ENCODE results near the gene CCDC92.

GRCh38 chr12:123941000-123941399, 31.6 kb downstream of the CCDC92 start:
- no peak for TF ChIP-seq MAX (IDR thresholded peaks at IDR 0.05; ENCODE audit: insufficient read depth, insufficient read length)
- no peak for TF ChIP-seq POLR2A (IDR thresholded peaks at IDR 0.05; ENCODE audit: low read depth, low read length)
- TF ChIP-seq EZH2 (IDR thresholded peaks at IDR 0.05; ENCODE audit: borderline replicate concordance, low read depth, low read length, severe bottlenecking): no peak
- no peak for TF ChIP-seq CTCF (IDR thresholded peaks at IDR 0.05; ENCODE audit: extremely low read depth in 1 of 2, insufficient read depth in 1 of 2, low read depth in 1 of 2, low read length in 2 of 2)
- no peak for TF ChIP-seq JUN (IDR thresholded peaks at IDR 0.05; ENCODE audit: borderline replicate concordance, insufficient read depth, insufficient read length, low read depth)
- no peak for TF ChIP-seq POLR2AphosphoS5 (IDR thresholded peaks at IDR 0.05; ENCODE audit: insufficient read depth, low read depth, low read length)
- no peak for TF ChIP-seq FOS (IDR thresholded peaks at IDR 0.05; ENCODE audit: borderline replicate concordance, insufficient read depth, low read length)
- no peak for TF ChIP-seq MYC (IDR thresholded peaks at IDR 0.05; ENCODE audit: low read depth, low read length)
